Measurements from ENCODE around the gene TAB2. TPM values are rescaled to one million over a fixed set of nuclear protein-coding genes. Genes with fewer than 3 reads are reported as not detected.

TAB2 gene
- polyA plus RNA-seq, 3 donors: 11.9 to 33.1 (median 21.0) TPM

DNA sequence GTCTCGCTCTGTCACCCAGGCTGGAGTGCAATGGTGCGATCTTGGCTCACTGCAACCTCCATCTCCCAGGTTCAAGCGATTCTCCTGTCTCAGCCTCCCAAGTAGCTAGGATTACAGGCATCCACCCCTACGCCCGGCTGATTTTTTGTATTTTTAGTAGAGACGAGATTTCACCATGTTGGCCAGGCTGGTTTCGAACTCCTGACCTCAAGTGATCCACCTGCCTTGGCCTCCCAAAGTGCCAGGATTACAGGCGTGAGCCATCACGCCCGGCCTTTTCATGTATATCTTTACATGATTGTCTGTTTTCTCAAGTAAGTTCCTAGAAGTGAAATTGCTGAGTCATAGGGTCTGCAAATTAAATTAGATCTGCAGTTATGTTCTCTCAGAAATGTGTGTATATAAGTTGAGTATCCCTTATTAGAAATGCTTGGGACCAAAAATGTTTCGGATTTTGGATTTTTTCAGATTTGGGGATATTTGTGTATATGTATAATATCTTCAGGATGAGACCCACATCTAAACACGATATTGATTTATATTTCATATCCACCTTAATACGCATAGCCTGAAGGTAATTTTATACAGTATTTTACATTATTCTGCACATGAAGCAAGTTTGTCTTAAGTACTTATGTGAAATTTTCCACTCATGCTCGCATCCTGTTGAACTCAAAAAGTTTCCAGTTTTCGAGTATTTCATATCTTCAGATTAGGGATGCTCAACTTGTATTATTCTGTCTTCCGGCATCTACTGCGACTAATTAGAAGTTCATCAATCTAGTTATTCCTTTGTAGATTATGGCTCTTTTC, 40.4 kb downstream of the TAB2 start:
- 90 to 95% (median 93%) methylated on average over 17 of the region's 17 CpGs for WGBS, 3 donors
- no peak overlapping the region for H3K27ac ChIP-seq (ENCODE audit: low read depth, low read length)

DNA sequence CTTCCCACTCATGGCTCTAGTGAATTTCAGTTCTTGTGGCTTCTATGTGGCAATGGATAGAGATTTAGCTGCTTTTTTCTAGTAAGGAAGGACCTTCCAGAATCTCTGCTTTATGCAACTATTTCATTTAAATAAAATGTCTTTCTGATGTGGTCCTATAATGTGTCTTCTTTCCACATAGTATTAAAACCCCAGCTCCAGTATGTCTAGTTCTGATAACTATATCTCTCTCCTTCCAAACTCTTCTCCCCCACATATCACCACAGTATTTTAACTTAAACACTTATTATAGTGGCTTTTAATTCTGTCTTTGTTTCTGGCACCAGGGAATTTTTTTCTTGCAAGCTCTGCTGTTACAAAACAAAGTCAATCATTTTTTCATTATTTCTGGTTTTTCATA, 41.9 kb downstream of the TAB2 start:
- no peak overlapping the region for H3K27ac ChIP-seq (ENCODE audit: low read depth, low read length)

DNA sequence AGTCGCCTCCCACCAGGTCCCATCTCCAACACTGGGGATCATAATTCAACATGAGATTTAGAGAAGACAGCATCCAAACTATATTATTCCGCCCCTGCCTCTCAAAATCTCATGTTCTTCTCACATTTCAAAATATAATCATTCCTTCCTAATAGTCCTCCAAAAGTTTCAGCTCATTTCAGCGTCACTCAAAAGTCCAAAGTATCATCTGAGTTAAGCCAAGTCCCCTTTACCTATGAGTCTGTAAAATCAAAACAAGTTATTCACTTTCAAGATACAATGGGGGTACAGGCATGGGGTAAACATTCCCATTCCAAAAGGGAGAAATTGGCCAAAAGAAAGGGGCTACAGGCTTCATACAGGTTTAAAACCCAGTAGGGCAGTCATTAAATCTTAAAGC, 43.0 kb downstream of the TAB2 start:
- 95 to 99% (median 99%) methylated on average over 3 of the region's 3 CpGs for WGBS, 3 donors
- no peak overlapping the region for H3K27ac ChIP-seq (ENCODE audit: low read depth, low read length)

DNA sequence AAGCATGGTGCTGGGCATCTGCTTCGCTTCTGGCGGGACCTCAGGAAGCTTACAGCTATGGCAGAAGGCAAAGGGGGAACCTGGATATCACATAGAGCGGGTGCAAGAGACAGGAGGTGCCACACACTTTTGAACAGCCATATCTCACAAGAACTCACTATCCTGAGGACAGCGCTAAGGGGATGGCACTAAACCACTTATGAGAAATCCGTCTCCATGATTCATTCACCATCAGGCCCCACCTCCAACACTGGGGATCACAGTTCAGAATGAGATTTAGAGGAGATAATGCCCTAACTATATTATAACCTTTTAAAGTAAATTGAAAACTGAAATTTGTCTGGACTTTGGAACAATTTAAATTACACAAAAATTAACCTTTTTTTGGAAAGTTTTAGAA, 44.8 kb downstream of the TAB2 start:
- no peak overlapping the region for H3K27ac ChIP-seq (ENCODE audit: low read depth, low read length)
- WGBS, 3 donors: 97 to 100% (median 99%) methylated on average over 5 of the region's 5 CpGs

DNA sequence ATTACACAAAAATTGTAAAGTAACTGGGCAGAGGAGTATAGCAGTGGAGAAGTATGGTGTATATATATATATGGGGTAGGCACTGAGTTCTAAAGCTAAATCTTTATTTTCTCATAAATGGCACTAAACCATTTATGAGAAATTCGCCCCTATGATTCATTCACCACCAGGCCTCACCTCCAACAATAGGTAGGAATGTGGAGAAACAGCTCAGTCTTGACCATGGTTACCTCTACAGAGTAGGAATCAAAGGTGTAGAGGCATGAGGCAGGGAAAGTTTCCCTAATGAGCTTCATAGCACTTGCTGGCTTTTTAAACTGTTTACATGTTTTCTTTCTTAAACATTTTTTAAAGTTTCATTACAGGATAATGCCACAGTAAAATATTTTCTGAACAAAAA, 45.6 kb downstream of the TAB2 start:
- 100% methylated on average over 1 of the region's 1 CpG for WGBS, 3 donors
- no peak overlapping the region for H3K27ac ChIP-seq (ENCODE audit: low read depth, low read length)

DNA sequence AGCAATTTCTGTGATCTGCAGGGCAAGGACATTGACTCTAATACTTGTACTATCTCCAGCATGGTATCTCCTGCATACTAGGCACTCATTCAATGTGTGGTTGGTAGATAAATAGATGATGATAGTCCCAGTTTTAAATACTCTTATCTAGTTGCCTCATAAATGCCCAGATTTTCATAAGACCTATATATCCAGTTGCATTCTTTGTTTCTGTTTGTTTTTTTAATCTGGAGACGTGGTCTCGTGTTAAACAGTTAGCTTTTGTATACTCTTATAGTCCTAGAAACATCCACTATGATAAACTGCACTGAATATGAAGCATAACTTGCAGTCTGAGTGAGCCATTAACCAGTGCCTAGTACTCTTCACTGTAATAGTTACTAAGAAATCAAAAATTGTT, 47.0 kb downstream of the TAB2 start:
- no peak overlapping the region for H3K27ac ChIP-seq (ENCODE audit: low read depth, low read length)

DNA sequence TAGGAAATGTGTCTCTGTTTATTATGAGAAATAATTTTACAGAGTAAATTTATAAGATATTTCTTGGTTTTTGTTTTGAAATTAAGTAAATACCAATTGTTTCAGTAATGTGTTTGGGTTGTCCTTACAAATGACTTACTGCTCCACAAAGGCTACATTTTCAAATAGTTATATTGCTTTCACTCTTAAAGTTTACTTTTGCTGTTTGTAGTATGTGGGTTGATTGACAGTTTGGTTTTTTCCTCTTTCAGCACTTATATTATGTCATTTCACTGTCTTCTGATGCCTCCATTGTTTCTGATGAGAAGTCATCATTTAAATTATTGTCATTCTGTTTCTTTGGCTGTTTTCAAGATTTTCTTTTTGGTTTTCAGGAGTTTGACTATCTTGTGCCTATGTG, 47.7 kb downstream of the TAB2 start:
- no peak overlapping the region for H3K27ac ChIP-seq (ENCODE audit: low read depth, low read length)

More for the DNA sequence above, 47.0 kb downstream of the TAB2 start:
- 24 to 89% (median 87%) methylated on average over 2 of the region's 2 CpGs for WGBS, 3 donors

DNA sequence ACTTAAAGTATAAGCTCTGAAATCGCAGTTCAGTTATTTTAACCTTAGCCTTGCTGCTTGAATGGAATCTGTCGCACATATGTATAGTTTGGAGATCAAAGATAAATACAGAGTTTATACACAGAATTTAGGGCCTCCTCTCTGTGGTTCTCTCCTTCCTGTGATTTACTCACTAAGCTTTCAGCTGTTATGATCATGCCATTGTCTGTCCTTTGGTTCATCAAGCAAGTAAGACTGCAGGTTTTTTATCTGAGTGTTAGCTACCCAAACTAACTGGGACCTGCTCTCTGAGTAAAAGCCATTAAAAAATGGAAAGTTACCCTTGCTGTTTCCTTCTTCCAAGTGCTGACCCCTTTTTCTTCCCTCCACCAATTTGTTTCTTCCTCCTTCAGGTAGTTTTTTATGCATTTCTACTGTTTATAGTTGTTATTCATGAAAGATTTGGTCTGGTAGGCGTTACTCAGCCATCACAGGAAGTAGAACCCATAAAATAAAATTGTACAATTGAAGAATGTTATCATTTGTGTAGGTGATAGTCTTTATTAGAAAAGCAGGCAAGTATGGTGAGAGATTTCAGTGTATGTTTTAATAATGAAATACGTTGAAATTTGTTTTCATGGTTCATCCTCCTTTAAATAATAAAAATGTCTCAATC, 48.9 kb downstream of the TAB2 start:
- 59 to 87% (median 84%) methylated on average over 4 of the region's 4 CpGs for WGBS, 3 donors
- no peak overlapping the region for H3K27ac ChIP-seq (ENCODE audit: low read depth, low read length)

DNA sequence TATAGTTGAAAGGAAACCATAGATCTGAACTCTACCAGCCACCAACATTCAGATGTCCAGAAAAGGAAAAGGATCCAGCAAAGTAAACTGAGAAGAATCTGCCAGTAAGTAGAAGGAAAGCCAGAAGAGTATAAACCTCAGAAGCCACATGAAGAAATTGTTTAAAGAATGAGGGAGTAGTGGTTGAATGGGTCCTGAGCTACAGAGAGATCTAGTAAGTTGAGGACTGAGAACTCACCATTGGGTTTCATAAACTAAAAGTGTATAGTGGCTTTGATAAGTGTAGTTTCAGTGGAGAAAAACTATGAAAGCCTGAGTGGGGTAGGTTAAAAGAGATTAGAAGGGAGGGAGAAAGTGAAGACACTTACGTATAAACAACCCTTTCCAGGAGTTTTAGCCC, 50.6 kb downstream of the TAB2 start:
- no peak overlapping the region for H3K27ac ChIP-seq (ENCODE audit: low read depth, low read length)
- 87 to 90% (median 88%) methylated on average over 1 of the region's 1 CpG for WGBS, 3 donors

DNA sequence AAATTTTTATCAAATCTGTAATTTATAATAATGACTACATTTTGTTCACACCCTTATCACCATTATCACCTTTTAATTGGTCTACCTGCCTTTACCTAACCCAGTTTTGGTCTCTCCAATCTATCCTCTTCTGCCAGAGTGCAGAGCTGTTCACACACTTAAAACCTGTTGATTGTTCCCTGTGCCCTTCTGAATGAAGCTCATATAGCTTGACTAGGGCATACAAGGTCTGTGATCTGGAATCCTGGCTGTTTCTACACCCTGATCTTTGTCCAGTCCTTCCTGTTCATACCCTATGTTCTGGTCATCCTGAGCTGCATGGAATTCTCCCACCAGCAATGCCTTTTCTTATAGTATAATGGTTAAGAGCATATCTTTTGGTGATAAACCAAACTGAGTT, 53.6 kb downstream of the TAB2 start:
- no peak overlapping the region for H3K27ac ChIP-seq (ENCODE audit: low read depth, low read length)

DNA sequence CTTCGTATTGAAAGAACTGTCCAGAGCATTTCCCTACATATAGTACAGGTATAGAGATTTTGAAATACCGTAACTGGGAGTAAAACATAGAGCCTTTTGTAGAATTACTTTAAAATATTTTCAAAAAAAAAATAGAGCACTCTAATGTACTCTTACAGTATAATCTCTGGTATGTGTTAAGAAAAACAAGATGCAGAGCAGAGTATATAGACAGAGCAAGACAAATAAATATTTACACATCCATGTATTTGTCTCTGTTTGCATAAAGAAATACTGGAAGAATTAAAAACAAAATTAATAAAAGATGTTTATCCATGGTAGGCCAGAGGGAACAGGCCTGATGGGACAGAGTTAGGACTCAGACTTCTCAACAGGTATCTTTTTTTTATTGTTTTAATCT, 54.5 kb downstream of the TAB2 start:
- 49 to 99% (median 95%) methylated on average over 2 of the region's 2 CpGs for WGBS, 3 donors
- no peak overlapping the region for H3K27ac ChIP-seq (ENCODE audit: low read depth, low read length)

DNA sequence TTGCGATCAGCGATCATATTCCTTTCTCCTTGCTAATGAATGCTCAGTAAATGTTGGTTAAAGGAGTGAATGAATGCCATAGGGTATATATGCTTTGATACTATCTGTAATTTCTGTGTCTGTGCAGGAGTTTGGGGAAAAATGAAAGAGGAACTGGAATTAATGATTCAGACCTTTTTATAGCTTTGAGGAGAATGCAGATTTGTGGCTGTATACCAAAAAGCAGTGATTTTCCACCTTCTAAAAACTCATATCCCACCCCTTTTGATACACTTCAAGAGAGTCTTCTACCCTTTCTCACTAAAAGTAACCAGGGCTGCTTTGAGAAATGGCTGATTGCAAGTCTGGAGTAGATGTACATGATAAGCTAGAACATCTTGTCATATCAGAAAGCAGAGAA, 56.0 kb downstream of the TAB2 start:
- 99 to 100% (median 100%) methylated on average over 2 of the region's 2 CpGs for WGBS, 3 donors

DNA sequence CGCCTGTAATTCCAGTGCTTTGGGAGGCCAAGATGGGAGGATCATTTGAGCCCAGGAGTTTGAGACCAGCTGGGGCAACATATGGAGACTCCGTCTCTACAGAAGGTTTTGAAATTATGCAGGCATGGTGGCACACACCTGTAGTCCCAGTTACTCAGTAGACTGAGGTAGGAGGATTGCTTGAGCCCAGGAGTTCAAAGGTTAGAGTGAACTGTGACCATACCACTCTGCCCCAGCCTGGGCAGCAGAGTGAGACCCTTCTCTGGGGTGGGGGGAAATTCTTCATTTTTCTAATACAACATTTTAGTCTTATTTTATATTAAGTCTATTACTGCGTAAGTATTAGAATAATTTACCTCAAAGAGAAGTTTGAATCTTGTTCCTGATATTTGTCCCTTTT, 62.5 kb downstream of the TAB2 start:
- 96 to 98% (median 98%) methylated on average over 3 of the region's 3 CpGs for WGBS, 3 donors
- H3K27ac ChIP-seq (ENCODE audit: low read depth, low read length): no peak overlapping the region

More for the DNA sequence above, 56.0 kb downstream of the TAB2 start:
- H3K27ac ChIP-seq (ENCODE audit: low read depth, low read length): no peak overlapping the region

DNA sequence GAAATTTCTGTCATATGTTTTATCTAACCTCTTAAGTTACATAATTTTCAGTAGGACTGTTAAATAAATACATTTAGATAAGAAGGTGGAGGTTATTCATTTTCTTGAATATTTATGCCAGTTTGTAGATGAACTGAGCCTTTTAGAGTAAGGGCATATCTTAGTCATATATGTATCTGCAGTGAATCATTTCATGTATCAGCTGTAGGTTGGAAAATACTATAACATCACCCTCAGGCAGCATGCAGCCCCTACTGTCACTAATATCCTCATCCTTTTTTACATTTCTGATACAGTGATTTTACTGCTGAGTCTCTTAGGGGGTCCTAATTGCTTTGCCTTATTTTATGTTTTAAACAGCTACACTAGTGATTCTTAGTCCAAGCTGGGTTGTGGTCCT, 63.0 kb downstream of the TAB2 start:
- H3K27ac ChIP-seq (ENCODE audit: low read depth, low read length): no peak overlapping the region

DNA sequence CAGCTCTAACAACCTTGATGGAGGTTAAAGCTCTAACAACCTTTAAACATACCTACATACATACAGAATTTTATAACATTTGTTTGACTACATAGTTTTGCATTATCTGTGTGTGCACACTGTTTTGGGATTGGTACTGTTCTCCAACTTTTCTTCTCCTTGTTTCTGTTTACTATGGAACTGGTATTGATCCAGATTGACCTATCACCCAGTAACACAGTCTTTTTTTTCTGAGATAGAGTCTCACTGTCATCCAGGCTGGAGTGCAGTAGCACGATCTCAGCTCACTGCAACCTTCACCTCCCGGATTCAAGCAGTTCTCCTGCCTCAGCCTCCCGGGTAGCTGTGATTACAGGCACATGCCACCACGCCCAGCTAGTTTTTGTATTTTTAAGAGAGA, 65.9 kb downstream of the TAB2 start:
- H3K27ac ChIP-seq (ENCODE audit: low read depth, low read length): no peak overlapping the region
- WGBS, 3 donors: 86 to 96% (median 94%) methylated on average over 4 of the region's 4 CpGs

DNA sequence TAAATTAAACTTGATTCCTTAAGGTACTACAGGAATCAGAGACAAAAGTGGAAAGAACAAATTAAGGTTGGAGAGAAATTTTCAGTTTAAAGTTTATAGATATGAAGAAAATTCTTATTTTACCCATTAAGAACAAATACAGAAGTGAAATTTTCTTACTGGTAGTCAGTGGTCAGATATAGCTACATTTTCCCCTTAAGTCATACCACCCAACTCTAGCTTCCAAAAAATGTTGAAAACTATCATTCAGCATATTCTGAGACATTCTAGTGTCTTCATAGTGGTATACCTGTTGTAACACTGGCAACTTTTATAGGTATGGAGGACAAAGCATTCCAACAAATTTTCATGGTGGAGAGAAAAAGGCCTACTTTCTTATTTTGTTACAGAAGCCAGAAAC, 67.0 kb downstream of the TAB2 start:
- no peak overlapping the region for H3K27ac ChIP-seq (ENCODE audit: low read depth, low read length)

DNA sequence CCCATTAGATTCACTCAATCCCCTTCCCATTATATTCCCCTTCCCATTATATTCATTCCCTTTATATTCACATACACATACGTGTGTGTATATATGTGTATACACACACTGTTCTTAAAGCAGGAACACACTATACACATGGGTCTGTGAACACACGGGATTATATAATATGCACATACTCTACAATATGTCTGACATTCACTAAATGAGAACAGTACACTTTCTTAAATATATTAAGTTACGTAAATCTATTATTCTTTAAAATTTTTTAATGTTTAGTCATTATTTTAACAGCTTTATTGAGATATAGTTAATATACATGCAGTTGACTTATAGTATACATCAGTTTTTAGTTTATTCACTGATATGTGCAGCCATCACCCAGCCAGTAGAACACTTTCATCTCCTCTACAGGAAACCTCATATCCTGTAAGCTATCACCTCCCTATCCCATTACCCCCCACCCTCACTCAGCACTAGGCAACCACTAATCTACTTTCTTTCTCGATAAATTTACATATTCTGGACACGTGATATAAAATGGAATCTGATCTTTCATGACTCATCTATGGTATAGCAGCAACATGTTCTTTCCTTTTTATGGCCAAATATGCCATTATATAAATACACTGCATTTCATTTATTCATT, 68.6 kb downstream of the TAB2 start:
- H3K27ac ChIP-seq (ENCODE audit: low read depth, low read length): no peak overlapping the region
- 93 to 98% (median 97%) methylated on average over 5 of the region's 5 CpGs for WGBS, 3 donors

DNA sequence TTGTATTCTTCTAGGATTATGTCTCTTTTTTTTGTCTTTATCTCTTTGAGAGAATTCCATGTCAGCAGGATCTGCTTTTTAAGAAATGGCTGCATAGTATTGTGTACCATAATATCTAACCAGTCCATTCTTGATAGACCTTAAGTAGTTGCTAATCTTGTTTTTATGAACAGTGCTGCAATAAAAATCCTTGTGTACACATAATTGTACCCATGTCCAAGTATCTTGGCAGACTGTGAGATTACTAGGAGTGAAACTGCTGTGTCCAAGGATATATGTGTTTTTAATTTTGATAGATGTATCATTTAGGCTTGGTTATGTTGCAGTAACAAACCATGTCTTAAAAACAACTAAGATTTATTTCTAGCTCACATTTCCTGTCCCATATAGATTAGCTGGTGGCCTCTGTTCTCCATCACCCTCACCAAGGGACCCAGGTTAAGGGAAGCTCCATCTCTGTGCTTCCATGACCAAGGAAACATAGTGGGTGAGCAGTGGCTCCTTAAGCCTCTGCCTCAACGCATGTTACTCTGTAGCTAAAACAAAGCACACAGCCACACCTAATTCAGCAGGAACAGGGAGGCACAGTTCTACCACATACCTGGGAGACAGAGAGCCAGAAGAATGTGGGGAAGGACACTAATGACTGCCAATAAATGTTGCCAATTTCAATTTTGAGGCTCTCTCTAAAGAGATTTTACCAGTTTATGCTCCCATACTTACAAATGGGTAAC, 70.4 kb downstream of the TAB2 start:
- no peak overlapping the region for H3K27ac ChIP-seq (ENCODE audit: low read depth, low read length)
- 61 to 87% (median 87%) methylated on average over 1 of the region's 1 CpG for WGBS, 3 donors

DNA sequence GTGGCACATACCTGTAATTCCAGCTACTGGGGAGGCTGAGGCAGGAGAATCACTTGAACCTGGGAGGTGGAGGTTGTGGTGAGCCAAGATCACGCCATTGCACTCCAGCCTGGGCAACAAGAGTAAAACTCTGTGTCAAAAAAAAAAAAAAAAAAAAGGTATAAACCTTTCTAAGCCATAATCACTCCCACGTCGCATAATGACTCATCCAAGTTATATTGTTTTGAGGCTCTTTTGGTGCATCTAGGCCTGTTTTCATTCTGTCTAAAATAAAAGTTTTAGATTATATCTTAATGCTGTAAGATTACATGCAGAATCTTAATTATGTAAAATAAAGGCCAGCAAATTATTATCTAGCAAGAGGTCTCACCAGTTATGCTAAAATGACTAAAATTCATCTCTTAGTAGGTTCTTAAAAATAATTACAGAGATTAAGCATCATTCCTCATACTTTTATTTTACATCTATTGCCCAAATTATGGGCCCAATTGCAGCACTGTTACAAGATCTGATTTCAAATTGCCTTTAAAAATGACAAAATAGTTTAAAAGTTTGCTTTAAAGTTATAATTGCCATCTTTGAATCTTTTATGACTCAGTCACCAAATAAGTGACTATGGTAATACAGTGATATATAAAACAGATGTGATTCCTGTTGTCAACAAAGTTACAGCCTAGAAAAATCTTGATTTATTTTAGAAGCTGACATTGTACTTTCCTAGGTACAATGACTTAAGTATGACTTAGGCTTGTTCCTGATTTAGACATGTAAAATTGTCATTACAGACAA, 72.2 kb downstream of the TAB2 start:
- no peak overlapping the region for H3K27ac ChIP-seq (ENCODE audit: low read depth, low read length)
- WGBS, 3 donors: 83 to 100% (median 99%) methylated on average over 3 of the region's 3 CpGs
